ENCODE results near the gene SLC30A4.

GRCh38 chr15:45549541-45550220 lies 27.1 kb upstream of the SLC30A4 start:
- no peak for TF ChIP-seq POLR2AphosphoS5 (IDR thresholded peaks at IDR 0.05; ENCODE audit: low read depth)
- TF ChIP-seq, protein P1, sequence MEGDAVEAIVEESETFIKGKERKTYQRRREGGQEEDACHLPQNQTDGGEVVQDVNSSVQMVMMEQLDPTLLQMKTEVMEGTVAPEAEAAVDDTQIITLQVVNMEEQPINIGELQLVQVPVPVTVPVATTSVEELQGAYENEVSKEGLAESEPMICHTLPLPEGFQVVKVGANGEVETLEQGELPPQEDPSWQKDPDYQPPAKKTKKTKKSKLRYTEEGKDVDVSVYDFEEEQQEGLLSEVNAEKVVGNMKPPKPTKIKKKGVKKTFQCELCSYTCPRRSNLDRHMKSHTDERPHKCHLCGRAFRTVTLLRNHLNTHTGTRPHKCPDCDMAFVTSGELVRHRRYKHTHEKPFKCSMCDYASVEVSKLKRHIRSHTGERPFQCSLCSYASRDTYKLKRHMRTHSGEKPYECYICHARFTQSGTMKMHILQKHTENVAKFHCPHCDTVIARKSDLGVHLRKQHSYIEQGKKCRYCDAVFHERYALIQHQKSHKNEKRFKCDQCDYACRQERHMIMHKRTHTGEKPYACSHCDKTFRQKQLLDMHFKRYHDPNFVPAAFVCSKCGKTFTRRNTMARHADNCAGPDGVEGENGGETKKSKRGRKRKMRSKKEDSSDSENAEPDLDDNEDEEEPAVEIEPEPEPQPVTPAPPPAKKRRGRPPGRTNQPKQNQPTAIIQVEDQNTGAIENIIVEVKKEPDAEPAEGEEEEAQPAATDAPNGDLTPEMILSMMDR (conservative IDR thresholded peaks at IDR 0.05; ENCODE audit: low read depth in 2 of 2): no peak
- TF ChIP-seq EZH2phosphoT487 (IDR thresholded peaks at IDR 0.05; ENCODE audit: unreplicated experiment): no peak
- no peak for TF ChIP-seq ZNF114 (CRISPR knock-in tag; IDR thresholded peaks at IDR 0.05)
- TF ChIP-seq EZH2 (IDR thresholded peaks at IDR 0.05; ENCODE audit: low read depth, unreplicated experiment): no peak
- no peak for TF ChIP-seq NANOG (IDR thresholded peaks at IDR 0.05; ENCODE audit: borderline replicate concordance)
- no peak for TF ChIP-seq CREB1 (CRISPR knock-in tag; IDR thresholded peaks at IDR 0.05; ENCODE audit: low read depth)
- TF ChIP-seq ZNF331 (CRISPR knock-in tag; IDR thresholded peaks at IDR 0.05; ENCODE audit: low read depth): no peak
- TF ChIP-seq, protein P2, sequence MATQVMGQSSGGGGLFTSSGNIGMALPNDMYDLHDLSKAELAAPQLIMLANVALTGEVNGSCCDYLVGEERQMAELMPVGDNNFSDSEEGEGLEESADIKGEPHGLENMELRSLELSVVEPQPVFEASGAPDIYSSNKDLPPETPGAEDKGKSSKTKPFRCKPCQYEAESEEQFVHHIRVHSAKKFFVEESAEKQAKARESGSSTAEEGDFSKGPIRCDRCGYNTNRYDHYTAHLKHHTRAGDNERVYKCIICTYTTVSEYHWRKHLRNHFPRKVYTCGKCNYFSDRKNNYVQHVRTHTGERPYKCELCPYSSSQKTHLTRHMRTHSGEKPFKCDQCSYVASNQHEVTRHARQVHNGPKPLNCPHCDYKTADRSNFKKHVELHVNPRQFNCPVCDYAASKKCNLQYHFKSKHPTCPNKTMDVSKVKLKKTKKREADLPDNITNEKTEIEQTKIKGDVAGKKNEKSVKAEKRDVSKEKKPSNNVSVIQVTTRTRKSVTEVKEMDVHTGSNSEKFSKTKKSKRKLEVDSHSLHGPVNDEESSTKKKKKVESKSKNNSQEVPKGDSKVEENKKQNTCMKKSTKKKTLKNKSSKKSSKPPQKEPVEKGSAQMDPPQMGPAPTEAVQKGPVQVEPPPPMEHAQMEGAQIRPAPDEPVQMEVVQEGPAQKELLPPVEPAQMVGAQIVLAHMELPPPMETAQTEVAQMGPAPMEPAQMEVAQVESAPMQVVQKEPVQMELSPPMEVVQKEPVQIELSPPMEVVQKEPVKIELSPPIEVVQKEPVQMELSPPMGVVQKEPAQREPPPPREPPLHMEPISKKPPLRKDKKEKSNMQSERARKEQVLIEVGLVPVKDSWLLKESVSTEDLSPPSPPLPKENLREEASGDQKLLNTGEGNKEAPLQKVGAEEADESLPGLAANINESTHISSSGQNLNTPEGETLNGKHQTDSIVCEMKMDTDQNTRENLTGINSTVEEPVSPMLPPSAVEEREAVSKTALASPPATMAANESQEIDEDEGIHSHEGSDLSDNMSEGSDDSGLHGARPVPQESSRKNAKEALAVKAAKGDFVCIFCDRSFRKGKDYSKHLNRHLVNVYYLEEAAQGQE (IDR thresholded peaks at IDR 0.05; ENCODE audit: unreplicated experiment): no peak
- TF ChIP-seq JUNB (IDR thresholded peaks at IDR 0.05; ENCODE audit: unreplicated experiment): no peak
- TF ChIP-seq, protein P3, sequence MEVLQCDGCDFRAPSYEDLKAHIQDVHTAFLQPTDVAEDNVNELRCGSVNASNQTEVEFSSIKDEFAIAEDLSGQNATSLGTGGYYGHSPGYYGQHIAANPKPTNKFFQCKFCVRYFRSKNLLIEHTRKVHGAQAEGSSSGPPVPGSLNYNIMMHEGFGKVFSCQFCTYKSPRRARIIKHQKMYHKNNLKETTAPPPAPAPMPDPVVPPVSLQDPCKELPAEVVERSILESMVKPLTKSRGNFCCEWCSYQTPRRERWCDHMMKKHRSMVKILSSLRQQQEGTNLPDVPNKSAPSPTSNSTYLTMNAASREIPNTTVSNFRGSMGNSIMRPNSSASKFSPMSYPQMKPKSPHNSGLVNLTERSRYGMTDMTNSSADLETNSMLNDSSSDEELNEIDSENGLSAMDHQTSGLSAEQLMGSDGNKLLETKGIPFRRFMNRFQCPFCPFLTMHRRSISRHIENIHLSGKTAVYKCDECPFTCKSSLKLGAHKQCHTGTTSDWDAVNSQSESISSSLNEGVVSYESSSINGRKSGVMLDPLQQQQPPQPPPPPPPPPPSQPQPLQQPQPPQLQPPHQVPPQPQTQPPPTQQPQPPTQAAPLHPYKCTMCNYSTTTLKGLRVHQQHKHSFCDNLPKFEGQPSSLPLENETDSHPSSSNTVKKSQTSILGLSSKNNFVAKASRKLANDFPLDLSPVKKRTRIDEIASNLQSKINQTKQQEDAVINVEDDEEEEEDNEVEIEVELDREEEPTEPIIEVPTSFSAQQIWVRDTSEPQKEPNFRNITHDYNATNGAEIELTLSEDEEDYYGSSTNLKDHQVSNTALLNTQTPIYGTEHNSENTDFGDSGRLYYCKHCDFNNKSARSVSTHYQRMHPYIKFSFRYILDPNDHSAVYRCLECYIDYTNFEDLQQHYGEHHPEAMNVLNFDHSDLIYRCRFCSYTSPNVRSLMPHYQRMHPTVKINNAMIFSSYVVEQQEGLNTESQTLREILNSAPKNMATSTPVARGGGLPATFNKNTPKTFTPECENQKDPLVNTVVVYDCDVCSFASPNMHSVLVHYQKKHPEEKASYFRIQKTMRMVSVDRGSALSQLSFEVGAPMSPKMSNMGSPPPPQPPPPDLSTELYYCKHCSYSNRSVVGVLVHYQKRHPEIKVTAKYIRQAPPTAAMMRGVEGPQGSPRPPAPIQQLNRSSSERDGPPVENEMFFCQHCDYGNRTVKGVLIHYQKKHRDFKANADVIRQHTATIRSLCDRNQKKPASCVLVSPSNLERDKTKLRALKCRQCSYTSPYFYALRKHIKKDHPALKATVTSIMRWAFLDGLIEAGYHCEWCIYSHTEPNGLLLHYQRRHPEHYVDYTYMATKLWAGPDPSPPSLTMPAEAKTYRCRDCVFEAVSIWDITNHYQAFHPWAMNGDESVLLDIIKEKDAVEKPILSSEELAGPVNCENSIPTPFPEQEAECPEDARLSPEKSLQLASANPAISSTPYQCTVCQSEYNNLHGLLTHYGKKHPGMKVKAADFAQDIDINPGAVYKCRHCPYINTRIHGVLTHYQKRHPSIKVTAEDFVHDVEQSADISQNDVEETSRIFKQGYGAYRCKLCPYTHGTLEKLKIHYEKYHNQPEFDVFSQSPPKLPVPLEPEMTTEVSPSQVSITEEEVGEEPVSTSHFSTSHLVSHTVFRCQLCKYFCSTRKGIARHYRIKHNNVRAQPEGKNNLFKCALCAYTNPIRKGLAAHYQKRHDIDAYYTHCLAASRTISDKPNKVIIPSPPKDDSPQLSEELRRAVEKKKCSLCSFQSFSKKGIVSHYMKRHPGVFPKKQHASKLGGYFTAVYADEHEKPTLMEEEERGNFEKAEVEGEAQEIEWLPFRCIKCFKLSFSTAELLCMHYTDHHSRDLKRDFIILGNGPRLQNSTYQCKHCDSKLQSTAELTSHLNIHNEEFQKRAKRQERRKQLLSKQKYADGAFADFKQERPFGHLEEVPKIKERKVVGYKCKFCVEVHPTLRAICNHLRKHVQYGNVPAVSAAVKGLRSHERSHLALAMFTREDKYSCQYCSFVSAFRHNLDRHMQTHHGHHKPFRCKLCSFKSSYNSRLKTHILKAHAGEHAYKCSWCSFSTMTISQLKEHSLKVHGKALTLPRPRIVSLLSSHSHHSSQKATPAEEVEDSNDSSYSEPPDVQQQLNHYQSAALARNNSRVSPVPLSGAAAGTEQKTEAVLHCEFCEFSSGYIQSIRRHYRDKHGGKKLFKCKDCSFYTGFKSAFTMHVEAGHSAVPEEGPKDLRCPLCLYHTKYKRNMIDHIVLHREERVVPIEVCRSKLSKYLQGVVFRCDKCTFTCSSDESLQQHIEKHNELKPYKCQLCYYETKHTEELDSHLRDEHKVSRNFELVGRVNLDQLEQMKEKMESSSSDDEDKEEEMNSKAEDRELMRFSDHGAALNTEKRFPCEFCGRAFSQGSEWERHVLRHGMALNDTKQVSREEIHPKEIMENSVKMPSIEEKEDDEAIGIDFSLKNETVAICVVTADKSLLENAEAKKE (CRISPR knock-in tag; IDR thresholded peaks at IDR 0.05): no peak
- TF ChIP-seq ETS1 (IDR thresholded peaks at IDR 0.05): no peak
- TF ChIP-seq STAT1 (IDR thresholded peaks at IDR 0.05; ENCODE audit: unreplicated experiment): no peak

All from GM23338 (cell line).